ENCODE data around the gene ANKLE1. TPM values are rescaled to one million over a fixed set of nuclear protein-coding genes. Genes with fewer than 3 reads are reported as not detected.

Gene ANKLE1
- total RNA-seq, 1 donor from 2014 or later = 9.3 TPM

DNA sequence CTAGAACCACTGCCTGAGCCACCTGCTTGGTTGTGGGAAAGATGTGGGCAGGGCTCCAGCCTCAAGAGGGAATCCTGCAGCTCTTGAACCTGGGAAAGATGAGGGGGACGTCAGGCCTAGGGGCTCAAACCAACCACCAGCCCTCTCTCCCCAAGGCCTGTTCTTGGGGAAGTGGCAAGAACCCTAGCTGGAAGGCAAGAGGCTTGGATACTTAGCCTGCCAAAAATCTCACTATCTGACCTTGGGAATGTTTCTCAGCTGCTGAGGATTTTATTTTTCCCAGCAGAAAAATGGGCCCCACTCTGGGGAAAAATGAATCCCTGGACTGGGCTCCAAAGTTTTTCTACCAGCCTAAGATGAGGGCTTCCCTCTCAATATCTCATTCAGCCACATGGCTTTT lies 21.8 kb upstream of the ANKLE1 start:
- TF ChIP-seq, protein P1, sequence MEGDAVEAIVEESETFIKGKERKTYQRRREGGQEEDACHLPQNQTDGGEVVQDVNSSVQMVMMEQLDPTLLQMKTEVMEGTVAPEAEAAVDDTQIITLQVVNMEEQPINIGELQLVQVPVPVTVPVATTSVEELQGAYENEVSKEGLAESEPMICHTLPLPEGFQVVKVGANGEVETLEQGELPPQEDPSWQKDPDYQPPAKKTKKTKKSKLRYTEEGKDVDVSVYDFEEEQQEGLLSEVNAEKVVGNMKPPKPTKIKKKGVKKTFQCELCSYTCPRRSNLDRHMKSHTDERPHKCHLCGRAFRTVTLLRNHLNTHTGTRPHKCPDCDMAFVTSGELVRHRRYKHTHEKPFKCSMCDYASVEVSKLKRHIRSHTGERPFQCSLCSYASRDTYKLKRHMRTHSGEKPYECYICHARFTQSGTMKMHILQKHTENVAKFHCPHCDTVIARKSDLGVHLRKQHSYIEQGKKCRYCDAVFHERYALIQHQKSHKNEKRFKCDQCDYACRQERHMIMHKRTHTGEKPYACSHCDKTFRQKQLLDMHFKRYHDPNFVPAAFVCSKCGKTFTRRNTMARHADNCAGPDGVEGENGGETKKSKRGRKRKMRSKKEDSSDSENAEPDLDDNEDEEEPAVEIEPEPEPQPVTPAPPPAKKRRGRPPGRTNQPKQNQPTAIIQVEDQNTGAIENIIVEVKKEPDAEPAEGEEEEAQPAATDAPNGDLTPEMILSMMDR (IDR thresholded peaks at IDR 0.05; ENCODE audit: partially characterized antibody, unreplicated experiment) = no peak
- DNase-seq = no peak
- Mint-ChIP-seq H3K4me1 (ENCODE audit: low read depth, unreplicated experiment) (peaks cover 3% of the 10 kb centered on the region), H3K9me3 (ENCODE audit: unreplicated experiment) (peaks cover 6% of the 10 kb centered on the region), H3K27ac (ENCODE audit: unreplicated experiment) (no peak overlapping the region), H3K36me3 (ENCODE audit: unreplicated experiment) (peaks cover 5% of the 10 kb centered on the region), H3K27me3 (ENCODE audit: unreplicated experiment) (peaks cover 5% of the 10 kb centered on the region), H3K4me3 (ENCODE audit: unreplicated experiment) (no peak overlapping the region)

DNA sequence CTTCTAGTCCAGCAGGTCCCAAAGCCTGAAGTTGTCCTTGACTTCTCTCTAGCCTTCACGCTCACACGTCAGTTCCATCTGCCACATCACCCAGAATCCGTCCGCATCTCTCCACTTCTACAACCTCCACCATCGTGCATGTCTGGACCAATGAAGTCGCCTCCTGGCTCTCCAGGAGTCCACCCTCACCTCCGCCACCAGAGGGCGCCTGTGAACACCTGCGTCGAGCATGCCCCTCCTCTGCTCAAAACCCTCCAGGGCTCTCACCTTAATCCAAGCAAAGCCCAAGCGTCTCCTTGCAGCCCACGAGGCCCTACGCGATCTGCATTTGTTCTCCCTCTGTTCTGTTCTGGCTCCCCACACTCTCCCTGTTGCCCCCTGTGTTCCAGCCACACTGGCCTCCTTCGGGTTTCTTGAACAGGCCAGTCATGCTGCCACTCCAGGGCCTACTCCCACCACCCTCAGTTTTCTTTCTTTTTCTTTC lies 20.8 kb upstream of the ANKLE1 start:
- Mint-ChIP-seq H3K9me3 (ENCODE audit: unreplicated experiment) (peaks cover 6% of the 10 kb centered on the region), H3K36me3 (ENCODE audit: unreplicated experiment) (peaks cover 5% of the 10 kb centered on the region), H3K27me3 (ENCODE audit: unreplicated experiment) (peaks cover 5% of the 10 kb centered on the region), H3K4me3 (ENCODE audit: unreplicated experiment) (peak overlapping the region; percentile 44), H3K27ac (ENCODE audit: unreplicated experiment) (peak overlapping the region; percentile 25), H3K4me1 (ENCODE audit: low read depth, unreplicated experiment) (peaks cover 3% of the 10 kb centered on the region)
- TF ChIP-seq, protein P1 (IDR thresholded peaks at IDR 0.05; ENCODE audit: partially characterized antibody, unreplicated experiment) = peak; percentile 81
- DNase-seq = peak; percentile 83

DNA sequence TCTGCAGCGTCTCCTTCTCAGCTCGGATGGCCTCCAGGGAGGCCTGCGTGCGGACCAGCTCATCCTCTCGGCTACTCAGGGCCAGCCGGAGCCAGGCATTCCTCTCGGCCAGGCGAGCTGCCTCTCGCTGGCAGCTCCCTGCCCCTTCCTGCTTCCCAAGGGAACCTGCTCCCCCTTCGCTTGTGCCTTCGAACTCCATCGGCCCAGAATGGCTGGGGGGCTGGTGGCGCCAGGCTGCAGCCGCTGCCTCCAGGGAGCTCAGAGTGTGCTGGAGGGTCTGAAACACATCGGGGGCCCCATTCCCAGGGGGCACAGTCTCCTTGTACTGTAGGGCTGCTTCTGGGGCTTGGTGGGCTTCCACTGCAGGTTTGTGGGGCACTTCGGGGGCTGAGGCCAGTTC lies 19.1 kb upstream of the ANKLE1 start:
- Mint-ChIP-seq H3K36me3 (ENCODE audit: unreplicated experiment) (peaks cover 5% of the 10 kb centered on the region), H3K4me1 (ENCODE audit: low read depth, unreplicated experiment) (peaks cover 7% of the 10 kb centered on the region), H3K9me3 (ENCODE audit: unreplicated experiment) (peaks cover 11% of the 10 kb centered on the region), H3K4me3 (ENCODE audit: unreplicated experiment) (no peak overlapping the region), H3K27ac (ENCODE audit: unreplicated experiment) (no peak overlapping the region), H3K27me3 (ENCODE audit: unreplicated experiment) (peaks cover 10% of the 10 kb centered on the region)
- TF ChIP-seq, protein P1 (IDR thresholded peaks at IDR 0.05; ENCODE audit: partially characterized antibody, unreplicated experiment) = no peak
- no peak for DNase-seq

DNA sequence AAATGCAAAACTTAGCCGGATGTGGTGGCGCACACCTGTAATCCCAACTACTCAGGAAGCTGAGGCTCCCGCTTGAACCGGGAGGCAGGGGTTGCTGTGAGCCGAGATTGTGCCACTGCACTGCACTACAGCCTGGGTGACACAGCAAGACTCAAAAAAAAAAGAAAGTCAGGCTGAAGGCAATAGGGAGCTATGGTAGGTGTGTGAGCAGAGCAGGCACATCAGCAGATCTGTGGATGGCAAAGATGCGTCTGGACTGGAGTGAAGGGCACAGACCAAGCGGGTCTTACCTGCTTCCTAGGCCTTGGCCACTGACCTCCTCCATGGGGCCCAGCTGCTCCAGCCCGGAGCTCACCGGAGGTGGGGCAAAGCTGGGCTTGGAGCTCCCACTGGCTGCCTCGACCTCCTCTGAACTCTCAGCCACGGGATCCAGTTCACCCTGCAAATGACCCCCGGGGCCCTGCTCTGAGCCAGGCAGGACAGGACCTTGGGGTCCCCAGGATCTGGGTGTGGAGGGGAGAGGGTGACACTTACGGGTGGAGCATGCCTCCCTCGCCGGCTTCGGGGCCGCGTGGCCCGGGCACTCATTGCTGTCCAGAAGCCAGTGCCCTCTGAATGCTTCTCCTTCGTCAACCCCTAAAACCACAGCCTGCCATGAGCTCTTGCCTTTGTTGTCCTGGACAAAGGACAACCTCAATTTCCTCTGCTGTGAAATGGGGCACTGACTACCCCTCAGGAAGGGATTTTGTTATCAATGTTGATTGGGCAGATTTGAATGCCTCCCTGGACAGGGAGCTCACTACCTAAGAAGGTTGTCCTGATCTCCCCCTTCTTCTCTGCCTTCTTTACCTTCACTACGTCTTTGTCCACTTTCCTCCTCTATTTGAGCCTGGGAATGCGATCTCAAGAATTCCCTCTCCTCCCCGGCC lies 17.7 kb upstream of the ANKLE1 start:
- no peak overlapping the region for H3K27ac Mint-ChIP-seq (ENCODE audit: unreplicated experiment)
- peaks cover 10% of the 10 kb centered on the region for H3K27me3 Mint-ChIP-seq (ENCODE audit: unreplicated experiment)
- H3K4me1 Mint-ChIP-seq (ENCODE audit: low read depth, unreplicated experiment) = peaks cover 7% of the 10 kb centered on the region
- peaks cover 5% of the 10 kb centered on the region for H3K36me3 Mint-ChIP-seq (ENCODE audit: unreplicated experiment)
- H3K4me3 Mint-ChIP-seq (ENCODE audit: unreplicated experiment) = no peak overlapping the region
- peaks cover 11% of the 10 kb centered on the region for H3K9me3 Mint-ChIP-seq (ENCODE audit: unreplicated experiment)
- TF ChIP-seq, protein P1 (IDR thresholded peaks at IDR 0.05; ENCODE audit: partially characterized antibody, unreplicated experiment) = no peak
- DNase-seq = no peak

DNA sequence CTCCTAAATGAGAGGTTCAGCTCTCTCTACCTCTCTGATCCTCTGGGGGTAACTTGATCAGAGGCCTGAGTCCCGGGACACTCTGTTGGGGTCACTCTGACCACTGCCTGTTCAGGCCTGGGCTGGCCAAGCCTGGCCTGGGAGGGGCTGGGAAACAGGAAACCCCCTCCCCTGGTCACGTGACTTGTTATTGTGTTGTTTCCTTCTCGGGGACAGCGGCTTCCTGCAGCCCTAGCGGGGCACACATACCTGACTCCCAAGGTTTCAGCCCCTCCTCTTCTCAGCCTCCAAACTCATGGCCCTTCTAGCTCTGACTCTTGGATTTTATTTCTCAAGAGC lies 17.1 kb upstream of the ANKLE1 start, which contains the start of gene USHBP1:
TSS of gene USHBP1 (minus strand) at position 105 of the 339 bp plus-strand sequence. CDS start 446 bp downstream, outside the sequence.
- TF ChIP-seq, protein P1 (IDR thresholded peaks at IDR 0.05; ENCODE audit: partially characterized antibody, unreplicated experiment) = no peak
- Mint-ChIP-seq H3K36me3 (ENCODE audit: unreplicated experiment) (peaks cover 5% of the 10 kb centered on the region), H3K9me3 (ENCODE audit: unreplicated experiment) (peaks cover 11% of the 10 kb centered on the region), H3K27me3 (ENCODE audit: unreplicated experiment) (peaks cover 10% of the 10 kb centered on the region), H3K4me1 (ENCODE audit: low read depth, unreplicated experiment) (peaks cover 7% of the 10 kb centered on the region), H3K4me3 (ENCODE audit: unreplicated experiment) (no peak within 1 kb of the TSS), H3K27ac (ENCODE audit: unreplicated experiment) (no peak within 1 kb of the TSS)
- no peak for DNase-seq
